ENCODE measurements around the gene SOX5.
"Not testable (repeated sequence)": the region's sequence is repeated elsewhere in the genome, so short reads cannot be mapped to it uniquely, and the experiment has no call there.

SOX5 gene

DNA sequence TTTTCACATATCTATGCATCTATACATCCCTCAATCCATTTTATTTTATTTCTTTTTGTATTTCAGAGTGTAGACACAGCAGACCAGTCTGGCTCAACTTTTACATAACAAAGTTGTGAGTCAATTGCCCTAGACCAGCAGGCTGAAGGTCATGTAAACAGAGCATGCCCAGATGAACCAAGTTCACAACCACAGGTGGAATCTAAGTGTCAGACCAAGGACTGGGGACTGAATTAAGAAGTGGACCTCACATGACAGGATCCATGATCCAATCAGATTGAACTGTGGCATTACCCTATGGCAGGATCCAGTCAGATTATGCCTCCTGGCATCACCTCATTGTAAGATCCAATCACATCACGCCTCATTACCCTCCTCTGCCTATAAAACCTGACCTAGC lies 455.8 kb downstream of the SOX5 start:
- H3K9ac ChIP-seq (ENCODE audit: low read length), result no peak overlapping the region
- no peak for DNase-seq
- peak overlapping the region; percentile 19 for H2BK120ac ChIP-seq (ENCODE audit: low read depth, low read length)
- no peak overlapping the region for H3K4me2 ChIP-seq (ENCODE audit: low read length, poor library complexity, severe bottlenecking)
- no peak overlapping the region for H3K23ac ChIP-seq (ENCODE audit: low read length in 2 of 2)
- H3K27me3 ChIP-seq (ENCODE audit: control insufficient read depth in 1 of 2, insufficient read depth in 1 of 2, low read length in 2 of 2), result no peaks in the 10 kb centered on the region
- H3K14ac ChIP-seq (ENCODE audit: low read length in 2 of 2), result no peak overlapping the region
- no peak overlapping the region for H2AK5ac ChIP-seq (ENCODE audit: low read length, severe bottlenecking)
- peak overlapping the region; percentile 61 for H4K91ac ChIP-seq (ENCODE audit: low read length)
- peaks cover 10% of the 10 kb centered on the region for H3K9me3 ChIP-seq (ENCODE audit: control insufficient read depth, low read length)
- no peaks in the 10 kb centered on the region for H3K36me3 ChIP-seq (ENCODE audit: control insufficient read depth in 1 of 2, insufficient read depth in 2 of 2, low read depth in 1 of 2, low read length in 2 of 2)
- H2BK5ac ChIP-seq (ENCODE audit: low read depth, low read length, poor library complexity, severe bottlenecking), result no peak overlapping the region
- H3K4me3 ChIP-seq (ENCODE audit: insufficient read depth in 1 of 2, low read depth in 1 of 2, low read length in 2 of 2), result no peak overlapping the region
- H2BK15ac ChIP-seq (ENCODE audit: low read depth, poor library complexity, severe bottlenecking), result no peak overlapping the region
- H3K4me1 ChIP-seq (ENCODE audit: control insufficient read depth, insufficient read depth, low read depth, low read length), result no peaks in the 10 kb centered on the region
- H3K18ac ChIP-seq (ENCODE audit: low read depth in 1 of 2, low read length in 2 of 2), result no peak overlapping the region
- H3K4ac ChIP-seq (ENCODE audit: low read depth in 1 of 2, low read length in 2 of 2), result no peak overlapping the region
- no peak overlapping the region for H2BK12ac ChIP-seq (ENCODE audit: low read length in 2 of 2)
- no peak overlapping the region for H4K8ac ChIP-seq (ENCODE audit: low read length)
- 67% methylated on average over 1 of the region's 1 CpG for WGBS
- no peak overlapping the region for H2AFZ ChIP-seq (ENCODE audit: low read depth, low read length)
- no peaks in the 10 kb centered on the region for H3K79me1 ChIP-seq (replicated peaks; ENCODE audit: low read length, poor library complexity, severe bottlenecking)
- no peak overlapping the region for H3K27ac ChIP-seq (ENCODE audit: low read length, poor library complexity, severe bottlenecking)

DNA sequence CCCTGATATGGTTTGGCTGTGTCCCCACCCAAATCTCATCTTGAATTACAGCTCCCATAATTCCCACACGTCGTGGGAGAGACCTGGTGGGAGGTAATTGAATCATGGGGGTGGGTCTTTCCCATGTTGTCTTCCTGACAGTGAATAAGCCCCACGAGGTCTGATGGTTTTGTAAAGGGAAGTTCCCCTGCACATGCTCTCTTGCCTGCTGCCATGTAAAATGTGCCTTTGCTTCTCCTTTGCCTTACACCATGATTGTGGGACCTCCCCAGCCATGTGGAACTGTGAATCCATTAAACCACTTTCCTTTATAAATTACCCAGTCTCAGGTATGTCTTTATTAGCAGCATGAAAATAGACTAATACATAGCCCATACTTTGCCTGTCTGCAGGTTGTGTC lies 458.4 kb downstream of the SOX5 start:
- H3K14ac ChIP-seq (ENCODE audit: low read length in 2 of 2); H3K27me3 ChIP-seq (ENCODE audit: control insufficient read depth in 1 of 2, insufficient read depth in 1 of 2, low read length in 2 of 2); H3K4me3 ChIP-seq (ENCODE audit: insufficient read depth in 1 of 2, low read depth in 1 of 2, low read length in 2 of 2); H4K8ac ChIP-seq (ENCODE audit: low read length); H3K9ac ChIP-seq (ENCODE audit: low read length); H3K4me2 ChIP-seq (ENCODE audit: low read length, poor library complexity, severe bottlenecking); H2BK15ac ChIP-seq (ENCODE audit: low read depth, poor library complexity, severe bottlenecking); H3K18ac ChIP-seq (ENCODE audit: low read depth in 1 of 2, low read length in 2 of 2); H2AK5ac ChIP-seq (ENCODE audit: low read length, severe bottlenecking); H4K91ac ChIP-seq (ENCODE audit: low read length); H2BK5ac ChIP-seq (ENCODE audit: low read depth, low read length, poor library complexity, severe bottlenecking); H3K79me1 ChIP-seq (replicated peaks; ENCODE audit: low read length, poor library complexity, severe bottlenecking); H3K4me1 ChIP-seq (ENCODE audit: control insufficient read depth, insufficient read depth, low read depth, low read length); H2AFZ ChIP-seq (ENCODE audit: low read depth, low read length); H3K23ac ChIP-seq (ENCODE audit: low read length in 2 of 2); H3K27ac ChIP-seq (ENCODE audit: low read length, poor library complexity, severe bottlenecking); H2BK12ac ChIP-seq (ENCODE audit: low read length in 2 of 2); DNase-seq; H3K4ac ChIP-seq (ENCODE audit: low read depth in 1 of 2, low read length in 2 of 2); H3K36me3 ChIP-seq (ENCODE audit: control insufficient read depth in 1 of 2, insufficient read depth in 2 of 2, low read depth in 1 of 2, low read length in 2 of 2); H3K9me3 ChIP-seq (ENCODE audit: control insufficient read depth, low read length); H2BK120ac ChIP-seq (ENCODE audit: low read depth, low read length): not testable (repeated sequence)
- WGBS, result 50% methylated on average over 1 of the region's 3 CpGs

DNA sequence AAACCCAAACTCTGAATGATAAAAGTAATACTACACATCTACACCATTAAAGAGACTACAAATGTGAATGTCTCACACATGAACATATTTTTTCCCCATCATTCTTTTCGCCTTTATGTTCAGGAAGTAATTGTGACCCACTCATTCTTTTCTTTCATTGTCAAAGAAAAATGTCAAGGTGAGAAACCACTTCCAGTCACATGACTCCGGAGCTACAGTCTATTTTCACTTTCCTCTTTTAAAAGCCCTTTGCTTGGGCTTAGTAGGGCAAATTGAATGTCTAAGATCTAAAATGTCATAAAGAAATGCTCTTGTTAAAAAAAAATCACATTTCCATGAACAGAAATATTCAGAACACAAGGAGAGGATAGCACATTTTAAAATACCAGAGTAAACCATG lies 461.3 kb downstream of the SOX5 start:
- H4K91ac ChIP-seq (ENCODE audit: low read length), result no peak overlapping the region
- no peaks in the 10 kb centered on the region for H3K79me1 ChIP-seq (replicated peaks; ENCODE audit: low read length, poor library complexity, severe bottlenecking)
- no peak overlapping the region for H3K4me2 ChIP-seq (ENCODE audit: low read length, poor library complexity, severe bottlenecking)
- no peak overlapping the region for H3K27ac ChIP-seq (ENCODE audit: low read length, poor library complexity, severe bottlenecking)
- no peak overlapping the region for H3K23ac ChIP-seq (ENCODE audit: low read length in 2 of 2)
- DNase-seq, result no peak
- H2BK120ac ChIP-seq (ENCODE audit: low read depth, low read length), result no peak overlapping the region
- no peak overlapping the region for H2BK12ac ChIP-seq (ENCODE audit: low read length in 2 of 2)
- H3K4ac ChIP-seq (ENCODE audit: low read depth in 1 of 2, low read length in 2 of 2), result no peak overlapping the region
- no peak overlapping the region for H4K8ac ChIP-seq (ENCODE audit: low read length)
- no peak overlapping the region for H2AK5ac ChIP-seq (ENCODE audit: low read length, severe bottlenecking)
- H3K4me3 ChIP-seq (ENCODE audit: insufficient read depth in 1 of 2, low read depth in 1 of 2, low read length in 2 of 2), result no peak overlapping the region
- no peak overlapping the region for H2AFZ ChIP-seq (ENCODE audit: low read depth, low read length)
- H3K27me3 ChIP-seq (ENCODE audit: control insufficient read depth in 1 of 2, insufficient read depth in 1 of 2, low read length in 2 of 2), result no peaks in the 10 kb centered on the region
- no peaks in the 10 kb centered on the region for H3K4me1 ChIP-seq (ENCODE audit: control insufficient read depth, insufficient read depth, low read depth, low read length)
- no peak overlapping the region for H3K9ac ChIP-seq (ENCODE audit: low read length)
- H3K9me3 ChIP-seq (ENCODE audit: control insufficient read depth, low read length), result no peaks in the 10 kb centered on the region
- no peak overlapping the region for H2BK15ac ChIP-seq (ENCODE audit: low read depth, poor library complexity, severe bottlenecking)
- H3K36me3 ChIP-seq (ENCODE audit: control insufficient read depth in 1 of 2, insufficient read depth in 2 of 2, low read depth in 1 of 2, low read length in 2 of 2), result no peaks in the 10 kb centered on the region
- 55% methylated on average over 1 of the region's 2 CpGs for WGBS
- H3K14ac ChIP-seq (ENCODE audit: low read length in 2 of 2), result no peak overlapping the region
- no peak overlapping the region for H3K18ac ChIP-seq (ENCODE audit: low read depth in 1 of 2, low read length in 2 of 2)
- no peak overlapping the region for H2BK5ac ChIP-seq (ENCODE audit: low read depth, low read length, poor library complexity, severe bottlenecking)

GRCh38 chr12:23484238-23484637 lies 465.2 kb downstream of the SOX5 start:
- H3K27ac ChIP-seq (ENCODE audit: low read length, poor library complexity, severe bottlenecking), result no peak overlapping the region
- no peak overlapping the region for H2BK12ac ChIP-seq (ENCODE audit: low read length in 2 of 2)
- H3K9me3 ChIP-seq (ENCODE audit: control insufficient read depth, low read length), result peaks cover 8% of the 10 kb centered on the region
- H4K8ac ChIP-seq (ENCODE audit: low read length), result no peak overlapping the region
- DNase-seq, result no peak
- no peak overlapping the region for H3K18ac ChIP-seq (ENCODE audit: low read depth in 1 of 2, low read length in 2 of 2)
- H2BK5ac ChIP-seq (ENCODE audit: low read depth, low read length, poor library complexity, severe bottlenecking), result no peak overlapping the region
- 100% methylated on average over 1 of the region's 2 CpGs for WGBS
- H3K4me3 ChIP-seq (ENCODE audit: insufficient read depth in 1 of 2, low read depth in 1 of 2, low read length in 2 of 2), result no peak overlapping the region
- no peak overlapping the region for H2BK120ac ChIP-seq (ENCODE audit: low read depth, low read length)
- H3K27me3 ChIP-seq (ENCODE audit: control insufficient read depth in 1 of 2, insufficient read depth in 1 of 2, low read length in 2 of 2), result no peaks in the 10 kb centered on the region
- no peak overlapping the region for H3K4me2 ChIP-seq (ENCODE audit: low read length, poor library complexity, severe bottlenecking)
- H3K9ac ChIP-seq (ENCODE audit: low read length), result no peak overlapping the region
- no peaks in the 10 kb centered on the region for H3K79me1 ChIP-seq (replicated peaks; ENCODE audit: low read length, poor library complexity, severe bottlenecking)
- no peak overlapping the region for H3K4ac ChIP-seq (ENCODE audit: low read depth in 1 of 2, low read length in 2 of 2)
- H2BK15ac ChIP-seq (ENCODE audit: low read depth, poor library complexity, severe bottlenecking), result no peak overlapping the region
- H2AK5ac ChIP-seq (ENCODE audit: low read length, severe bottlenecking), result no peak overlapping the region
- H4K91ac ChIP-seq (ENCODE audit: low read length), result no peak overlapping the region
- H2AFZ ChIP-seq (ENCODE audit: low read depth, low read length), result no peak overlapping the region
- H3K14ac ChIP-seq (ENCODE audit: low read length in 2 of 2), result no peak overlapping the region
- H3K23ac ChIP-seq (ENCODE audit: low read length in 2 of 2), result no peak overlapping the region
- no peaks in the 10 kb centered on the region for H3K4me1 ChIP-seq (ENCODE audit: control insufficient read depth, insufficient read depth, low read depth, low read length)
- H3K36me3 ChIP-seq (ENCODE audit: control insufficient read depth in 1 of 2, insufficient read depth in 2 of 2, low read depth in 1 of 2, low read length in 2 of 2), result no peaks in the 10 kb centered on the region
